HL-60 (cell line): ENCODE measurements around the gene RP2.

ENCODE experiments used
- CTCF ChIP-seq: IDR thresholded peaks from one replicate; pipeline ENCODE4 v1.5.1; 2011; ENCODE audit warnings: low read length, control low read depth, inconsistent platforms; ENCODE audit not compliant: insufficient read depth
- GABPA ChIP-seq: IDR thresholded peaks from 2 replicates; pipeline ENCODE4 v1.6.1; 2012; ENCODE audit warnings: low read depth
- POLR2AphosphoS5 ChIP-seq: IDR thresholded peaks from 2 replicates; pipeline ENCODE4 v1.6.1; 2012; ENCODE audit warnings: low read depth
- REST ChIP-seq: IDR thresholded peaks from 2 replicates; pipeline ENCODE4 v1.6.1; 2012; ENCODE audit warnings: low read depth; ENCODE audit not compliant: insufficient replicate concordance
- SPI1 ChIP-seq: IDR thresholded peaks from 2 replicates; pipeline ENCODE4 v1.6.1; 2012; ENCODE audit warnings: low read depth, mild to moderate bottlenecking, borderline replicate concordance

GRCh38 chrX:46927718-46928117 is 90.9 kb downstream of the RP2 start:
- TF ChIP-seq GABPA (no peak), CTCF (no peak), POLR2AphosphoS5 (no peak), SPI1 (no peak), REST (no peak)
